OCI-LY3 (cell line): ENCODE measurements around the gene GLO1.

Experiments
- EZH2phosphoT487 ChIP-seq: fragments of 200-600 bp; shearing (Covaris generic); IDR thresholded peaks from 2 replicates; pipeline ENCODE4 v1.6.1; 2018; ENCODE audit warnings: antibody characterized with exemption, mixed run types, low read depth
- TF ChIP-seq, protein P1 (sequence below): fragments of 200-600, 300-600 bp; sonication (generic); IDR thresholded peaks from 2 replicates; pipeline ENCODE4 v1.5.1; 2014; ENCODE audit warnings: antibody characterized with exemption, low read length, low read depth

DNA sequence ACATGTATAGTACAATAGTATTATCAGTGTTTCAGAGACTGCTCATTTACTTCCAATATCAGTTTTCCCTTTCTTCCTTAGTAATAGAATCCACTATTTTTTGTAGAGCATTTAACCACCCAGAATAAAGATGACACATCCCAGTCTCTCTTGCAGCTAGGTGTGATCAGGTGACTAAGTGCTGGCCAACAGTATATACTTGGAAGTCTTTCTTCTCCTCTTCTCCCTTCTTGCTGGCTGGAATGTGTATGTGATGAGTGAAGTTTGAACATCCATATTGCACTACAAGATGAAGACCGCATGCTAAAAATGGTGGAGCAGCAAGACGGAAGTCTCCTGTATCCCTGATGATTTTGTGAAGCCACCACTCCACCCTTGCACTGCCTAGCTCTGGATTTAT is 48.7 kb downstream of the GLO1 start:
- TF ChIP-seq, protein P1, sequence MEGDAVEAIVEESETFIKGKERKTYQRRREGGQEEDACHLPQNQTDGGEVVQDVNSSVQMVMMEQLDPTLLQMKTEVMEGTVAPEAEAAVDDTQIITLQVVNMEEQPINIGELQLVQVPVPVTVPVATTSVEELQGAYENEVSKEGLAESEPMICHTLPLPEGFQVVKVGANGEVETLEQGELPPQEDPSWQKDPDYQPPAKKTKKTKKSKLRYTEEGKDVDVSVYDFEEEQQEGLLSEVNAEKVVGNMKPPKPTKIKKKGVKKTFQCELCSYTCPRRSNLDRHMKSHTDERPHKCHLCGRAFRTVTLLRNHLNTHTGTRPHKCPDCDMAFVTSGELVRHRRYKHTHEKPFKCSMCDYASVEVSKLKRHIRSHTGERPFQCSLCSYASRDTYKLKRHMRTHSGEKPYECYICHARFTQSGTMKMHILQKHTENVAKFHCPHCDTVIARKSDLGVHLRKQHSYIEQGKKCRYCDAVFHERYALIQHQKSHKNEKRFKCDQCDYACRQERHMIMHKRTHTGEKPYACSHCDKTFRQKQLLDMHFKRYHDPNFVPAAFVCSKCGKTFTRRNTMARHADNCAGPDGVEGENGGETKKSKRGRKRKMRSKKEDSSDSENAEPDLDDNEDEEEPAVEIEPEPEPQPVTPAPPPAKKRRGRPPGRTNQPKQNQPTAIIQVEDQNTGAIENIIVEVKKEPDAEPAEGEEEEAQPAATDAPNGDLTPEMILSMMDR = no peak
- no peak for TF ChIP-seq EZH2phosphoT487
